KOPT-K1 (cell line): Measurements from ENCODE around the gene AGXT.
"Not testable (repeated sequence)": the region's sequence is repeated elsewhere in the genome, so short reads cannot be mapped to it uniquely, and the experiment has no call there.

ENCODE experiments used
- H3K27ac ChIP-seq: fragments of 200-600 bp; sonication (generic); 2 replicates; pipeline ENCODE4 v1.5.1; 2016; ENCODE audit warnings: antibody characterized with exemption, mild to moderate bottlenecking, low read depth, low read length; ENCODE audit not compliant: poor library complexity, severe bottlenecking
- H3K36me3 ChIP-seq: fragments of 200-600 bp; sonication (generic); 2 replicates; pipeline ENCODE4 v1.5.1; 2017; ENCODE audit warnings: antibody characterized with exemption, mild to moderate bottlenecking, low read length, moderate library complexity; ENCODE audit not compliant: insufficient read depth
- H3K9me3 ChIP-seq: fragments of 200-600 bp; sonication (generic); 2 replicates; pipeline ENCODE4 v1.5.1; 2017; ENCODE audit warnings: antibody characterized with exemption, low read length, mild to moderate bottlenecking; ENCODE audit not compliant: insufficient read depth, poor library complexity, severe bottlenecking

AGXT gene

GRCh38 chr2:240834377-240834975 lies 34.1 kb upstream of the AGXT start:
- no peak overlapping the region for H3K27ac ChIP-seq

GRCh38 chr2:240835528-240835927 lies 33.1 kb upstream of the AGXT start:
- no peaks in the 10 kb centered on the region for H3K9me3 ChIP-seq
- H3K36me3 ChIP-seq = no peaks in the 10 kb centered on the region
- no peak overlapping the region for H3K27ac ChIP-seq

More at GRCh38 chr2:240834377-240834975, 34.1 kb upstream of the AGXT start:
- H3K36me3 ChIP-seq = no peaks in the 10 kb centered on the region
- H3K9me3 ChIP-seq = no peaks in the 10 kb centered on the region

- no peaks in the 10 kb centered on the region for H3K36me3 ChIP-seq
- no peak overlapping the region for H3K27ac ChIP-seq
- H3K9me3 ChIP-seq = no peaks in the 10 kb centered on the region
Observed at GRCh38 chr2:240836781-240837467, 31.7 kb upstream of the AGXT start.

GRCh38 chr2:240837621-240838020 lies 31.0 kb upstream of the AGXT start:
- no peak overlapping the region for H3K27ac ChIP-seq

GRCh38 chr2:240839152-240840143 lies 29.2 kb upstream of the AGXT start:
- no peaks in the 10 kb centered on the region for H3K36me3 ChIP-seq
- H3K27ac ChIP-seq = no peak overlapping the region
- H3K9me3 ChIP-seq = no peaks in the 10 kb centered on the region

More at GRCh38 chr2:240837621-240838020, 31.0 kb upstream of the AGXT start:
- H3K36me3 ChIP-seq = no peaks in the 10 kb centered on the region
- H3K9me3 ChIP-seq = no peaks in the 10 kb centered on the region

GRCh38 chr2:240840435-240841060 lies 28.1 kb upstream of the AGXT start:
- Histone ChIP-seq H3K27ac (no peak overlapping the region), H3K9me3 (no peaks in the 10 kb centered on the region), H3K36me3 (no peaks in the 10 kb centered on the region)

GRCh38 chr2:240846309-240846708 lies 22.3 kb upstream of the AGXT start:
- not testable (repeated sequence) for H3K27ac ChIP-seq, H3K36me3 ChIP-seq, H3K9me3 ChIP-seq

- Histone ChIP-seq H3K9me3 (no peaks in the 10 kb centered on the region), H3K27ac (no peak overlapping the region), H3K36me3 (no peaks in the 10 kb centered on the region)
Observed at GRCh38 chr2:240846873-240847595, 21.6 kb upstream of the AGXT start.

- Histone ChIP-seq H3K36me3 (no peaks in the 10 kb centered on the region), H3K9me3 (no peaks in the 10 kb centered on the region), H3K27ac (no peak overlapping the region)
Observed at GRCh38 chr2:240847817-240848216, 20.8 kb upstream of the AGXT start.

GRCh38 chr2:240848900-240849680 lies 19.5 kb upstream of the AGXT start:
- peaks cover 1% of the 10 kb centered on the region for H3K9me3 ChIP-seq
- no peaks in the 10 kb centered on the region for H3K36me3 ChIP-seq
- no peak overlapping the region for H3K27ac ChIP-seq

GRCh38 chr2:240850026-240850425 lies 18.6 kb upstream of the AGXT start:
- Histone ChIP-seq H3K27ac (no peak overlapping the region), H3K9me3 (peaks cover 9% of the 10 kb centered on the region), H3K36me3 (no peaks in the 10 kb centered on the region)

- no peak overlapping the region for H3K27ac ChIP-seq
- peaks cover 9% of the 10 kb centered on the region for H3K9me3 ChIP-seq
- H3K36me3 ChIP-seq = no peaks in the 10 kb centered on the region
Observed at GRCh38 chr2:240850756-240851077, 17.9 kb upstream of the AGXT start.

GRCh38 chr2:240851078-240851991 lies 17.3 kb upstream of the AGXT start:
- Histone ChIP-seq H3K36me3 (no peaks in the 10 kb centered on the region), H3K27ac (no peak overlapping the region), H3K9me3 (peaks cover 9% of the 10 kb centered on the region)
